Upper lobe of left lung (tissue), 4 donors: ENCODE data around the gene FEM1B.

ENCODE experiments used
- CTCF ChIP-seq, 6 experiments: fragments of 450-650 bp in 4 of 6; fragments of 200-600 bp in 2 of 6; sonication (generic) in 2 of 6; IDR thresholded peaks; one replicate each; pipeline ENCODE4 v1.5.1; 2016 to 2019; ENCODE audit warnings: antibody characterized with exemption in 6 of 6
- POLR2A ChIP-seq, 4 donors: fragments of 450-650 bp; IDR thresholded peaks; one replicate each; pipeline ENCODE4 v1.5.1; 2016 to 2017; ENCODE audit warnings: antibody characterized with exemption in 4 of 4, mild to moderate bottlenecking in 2 of 4
- POLR2AphosphoS5 ChIP-seq, 2 donors: sonication (generic); formaldehyde crosslinking; IDR thresholded peaks; one replicate each; pipeline ENCODE4 v1.5.1; 2017; ENCODE audit warnings: antibody characterized with exemption in 2 of 2

GRCh38 chr15:68330416-68330815 lies 52.9 kb downstream of the FEM1B start:
- no peak for TF ChIP-seq POLR2A (IDR thresholded peaks at IDR 0.05)
- no peak for TF ChIP-seq CTCF (IDR thresholded peaks at IDR 0.05)
- no peak for TF ChIP-seq POLR2AphosphoS5 (IDR thresholded peaks at IDR 0.05)
